ENCODE measurements around the gene VMAC. TPM values are rescaled to one million over a fixed set of nuclear protein-coding genes. Genes with fewer than 3 reads are reported as not detected.
A peak's percentile ranks its signal among the peaks of the same experiment; 100 is the strongest.

The VMAC gene
- total and polyA plus RNA-seq, 2 of the 13 experiments (the other 11 are each of a cell fraction or from before 2014, with no cell fraction given) = 2.4 TPM

DNA sequence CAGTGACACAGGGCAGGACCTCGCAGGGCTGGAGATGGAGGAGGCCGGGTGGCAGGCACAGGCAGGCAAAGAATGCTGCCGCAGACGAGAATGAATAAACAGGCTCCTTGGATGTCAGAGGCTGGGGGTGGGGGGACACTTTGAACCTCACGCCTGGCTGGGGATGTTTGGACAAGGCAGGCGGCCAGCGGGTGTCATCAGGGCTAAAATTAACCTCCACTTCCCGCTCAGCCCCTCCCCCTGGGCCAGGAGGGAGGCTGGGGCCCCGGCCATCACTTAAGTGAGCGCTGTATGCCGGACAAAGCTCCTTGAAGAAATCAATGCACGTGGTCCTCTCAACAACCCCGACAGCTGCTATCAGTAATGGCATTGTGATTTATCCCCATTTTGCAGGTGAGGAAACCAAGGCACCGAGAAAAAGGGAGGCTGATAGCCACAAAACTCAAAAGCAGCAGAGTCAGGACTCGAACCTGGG is 24.0 kb upstream of the VMAC start (continued):
- TF ChIP-seq, protein P1, sequence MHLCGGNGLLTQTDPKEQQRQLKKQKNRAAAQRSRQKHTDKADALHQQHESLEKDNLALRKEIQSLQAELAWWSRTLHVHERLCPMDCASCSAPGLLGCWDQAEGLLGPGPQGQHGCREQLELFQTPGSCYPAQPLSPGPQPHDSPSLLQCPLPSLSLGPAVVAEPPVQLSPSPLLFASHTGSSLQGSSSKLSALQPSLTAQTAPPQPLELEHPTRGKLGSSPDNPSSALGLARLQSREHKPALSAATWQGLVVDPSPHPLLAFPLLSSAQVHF (CRISPR knock-in tag; IDR thresholded peaks at IDR 0.05) = no peak
- TF ChIP-seq SUZ12 (IDR thresholded peaks at IDR 0.05; ENCODE audit: low read depth, low read length) (no peak), JDP2 (CRISPR knock-in tag; IDR thresholded peaks at IDR 0.05; ENCODE audit: borderline replicate concordance) (no peak), ZNF878 (CRISPR knock-in tag; IDR thresholded peaks at IDR 0.05) (no peak), DRAP1 (CRISPR knock-in tag; IDR thresholded peaks at IDR 0.05) (no peak), TEF (CRISPR knock-in tag; IDR thresholded peaks at IDR 0.05) (no peak; the same call in 1 of the 2 replicates), TOPORS (CRISPR knock-in tag; IDR thresholded peaks at IDR 0.05) (no peak), MAFF (IDR thresholded peaks at IDR 0.05; ENCODE audit: low read depth, low read length) (no peak), BRCA1 (CRISPR knock-in tag; IDR thresholded peaks at IDR 0.05) (no peak), RORA (CRISPR knock-in tag; IDR thresholded peaks at IDR 0.05) (no peak), DPF2 (CRISPR knock-in tag; IDR thresholded peaks at IDR 0.05; ENCODE audit: borderline replicate concordance, low read depth) (peak; percentile 64; the same call in 1 of the 2 replicates), ZNF10 (CRISPR knock-in tag; IDR thresholded peaks at IDR 0.05; ENCODE audit: borderline replicate concordance, low read depth) (no peak), ATF1 (CRISPR knock-in tag; IDR thresholded peaks at IDR 0.05) (no peak), DNMT3B (CRISPR knock-in tag; conservative IDR thresholded peaks at IDR 0.05) (no peak)
